Thyroid gland (tissue), 4 donors: ENCODE measurements around the gene TICAM2.

Experiments used
- POLR2A ChIP-seq, 2 donors: fragments of 450-650 bp; IDR thresholded peaks; one replicate each; pipeline ENCODE4 v1.6.1; 2017; ENCODE audit warnings: antibody characterized with exemption in 2 of 2, mild to moderate bottlenecking in 2 of 2, moderate library complexity in 1 of 2
- TF ChIP-seq, protein P1 (sequence below), 6 experiments: fragments of 200-600 bp in 3 of 6; fragments of 450-650 bp in 3 of 6; sonication (generic) in 3 of 6; IDR thresholded peaks; one replicate each; pipeline ENCODE4 v1.5.1; 2016 to 2019; ENCODE audit warnings: antibody characterized with exemption in 6 of 6, mild to moderate bottlenecking in 2 of 6, inconsistent platforms in 1 of 6, moderate library complexity in 1 of 6

DNA sequence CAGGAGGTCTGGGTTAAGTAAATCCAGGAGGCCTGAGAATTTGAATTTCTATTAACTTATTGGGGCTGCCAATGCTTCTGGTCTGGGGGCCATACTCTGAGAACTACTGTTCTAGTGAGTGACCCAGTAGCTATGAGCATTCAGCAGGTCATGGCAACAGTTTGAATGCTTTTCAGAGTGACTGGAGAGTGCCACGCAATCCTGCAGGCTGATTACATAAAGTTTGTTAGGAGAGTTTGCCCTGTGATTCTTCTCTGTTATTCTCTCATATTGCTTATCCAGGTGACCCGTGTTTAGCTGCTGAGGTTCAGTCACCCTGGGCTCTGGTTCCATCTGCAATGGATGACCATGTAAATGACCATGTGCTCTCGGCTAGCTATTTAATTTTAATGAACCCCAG, 45.8 kb upstream of the TICAM2 start:
- TF ChIP-seq, protein P1, sequence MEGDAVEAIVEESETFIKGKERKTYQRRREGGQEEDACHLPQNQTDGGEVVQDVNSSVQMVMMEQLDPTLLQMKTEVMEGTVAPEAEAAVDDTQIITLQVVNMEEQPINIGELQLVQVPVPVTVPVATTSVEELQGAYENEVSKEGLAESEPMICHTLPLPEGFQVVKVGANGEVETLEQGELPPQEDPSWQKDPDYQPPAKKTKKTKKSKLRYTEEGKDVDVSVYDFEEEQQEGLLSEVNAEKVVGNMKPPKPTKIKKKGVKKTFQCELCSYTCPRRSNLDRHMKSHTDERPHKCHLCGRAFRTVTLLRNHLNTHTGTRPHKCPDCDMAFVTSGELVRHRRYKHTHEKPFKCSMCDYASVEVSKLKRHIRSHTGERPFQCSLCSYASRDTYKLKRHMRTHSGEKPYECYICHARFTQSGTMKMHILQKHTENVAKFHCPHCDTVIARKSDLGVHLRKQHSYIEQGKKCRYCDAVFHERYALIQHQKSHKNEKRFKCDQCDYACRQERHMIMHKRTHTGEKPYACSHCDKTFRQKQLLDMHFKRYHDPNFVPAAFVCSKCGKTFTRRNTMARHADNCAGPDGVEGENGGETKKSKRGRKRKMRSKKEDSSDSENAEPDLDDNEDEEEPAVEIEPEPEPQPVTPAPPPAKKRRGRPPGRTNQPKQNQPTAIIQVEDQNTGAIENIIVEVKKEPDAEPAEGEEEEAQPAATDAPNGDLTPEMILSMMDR (IDR thresholded peaks at IDR 0.05) = no peak
- no peak for TF ChIP-seq POLR2A (IDR thresholded peaks at IDR 0.05)
